Measurements from ENCODE around the gene PCSK5.

Gene PCSK5

DNA sequence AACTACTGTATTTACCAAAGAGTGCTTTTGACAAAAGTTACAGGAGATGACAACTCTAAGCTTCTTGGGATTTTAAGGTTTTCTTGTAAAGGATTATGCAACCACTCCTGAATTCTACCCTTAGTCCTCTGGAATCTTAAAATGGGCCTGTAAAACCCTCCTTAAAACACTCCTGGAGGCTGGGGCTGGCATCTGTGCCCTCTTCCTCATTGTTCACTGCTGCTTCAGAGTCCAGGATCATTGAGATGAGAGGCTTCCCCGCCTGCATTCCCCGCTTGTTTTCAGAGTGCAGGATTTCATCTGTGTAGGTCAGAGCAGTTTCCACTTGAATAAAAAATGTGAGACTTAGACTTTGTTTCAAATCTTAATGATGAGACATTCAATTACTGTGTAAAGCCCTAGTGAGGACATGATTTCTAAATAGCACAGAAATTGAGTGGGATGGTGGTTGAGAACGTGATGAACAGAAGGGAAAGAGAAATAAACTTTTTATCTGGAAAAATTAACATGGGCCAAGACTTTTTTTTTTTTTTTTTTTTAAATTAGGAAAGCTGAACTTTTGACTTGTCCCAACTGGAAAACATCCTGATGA, 40.4 kb downstream of the PCSK5 start:
- no peak for TF ChIP-seq CTCF (IDR thresholded peaks at IDR 0.05; ENCODE audit: control insufficient read depth, extremely low read depth, insufficient read depth)
- H3K4me3 ChIP-seq (ENCODE audit: low read depth, low read length) = no peak overlapping the region
- no peak for DNase-seq (ENCODE audit: low read depth)

DNA sequence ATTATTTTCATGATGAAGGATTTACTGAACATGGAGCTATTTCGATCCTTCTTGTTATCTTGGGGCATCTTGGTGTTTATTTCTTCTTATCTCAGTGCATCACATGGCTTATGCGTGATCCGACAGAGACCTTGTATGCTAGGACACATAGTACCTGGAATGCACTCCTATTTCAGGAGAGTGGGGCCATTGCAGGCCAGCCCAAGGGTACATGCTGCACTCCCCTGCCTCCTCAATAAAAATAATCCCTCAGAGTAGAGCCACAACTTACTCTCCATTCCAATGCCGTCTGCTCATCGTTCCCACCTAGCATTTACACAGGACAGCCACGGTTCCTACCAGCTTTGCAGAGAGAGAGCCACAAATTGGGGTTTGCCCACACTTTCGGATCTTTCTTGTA, 43.5 kb downstream of the PCSK5 start:
- no peak for TF ChIP-seq CTCF (IDR thresholded peaks at IDR 0.05; ENCODE audit: control insufficient read depth, extremely low read depth, insufficient read depth)
- H3K4me3 ChIP-seq (ENCODE audit: low read depth, low read length) = no peak overlapping the region
- no peak for DNase-seq (ENCODE audit: low read depth)

GRCh38 chr9:75935591-75935990, 45.1 kb downstream of the PCSK5 start:
- H3K4me3 ChIP-seq (ENCODE audit: low read depth, low read length) = no peak overlapping the region
- TF ChIP-seq CTCF (IDR thresholded peaks at IDR 0.05; ENCODE audit: control insufficient read depth, extremely low read depth, insufficient read depth) = no peak
- DNase-seq (ENCODE audit: low read depth) = no peak

- H3K4me3 ChIP-seq (ENCODE audit: low read depth, low read length) = no peak overlapping the region
- no peak for DNase-seq (ENCODE audit: low read depth)
- no peak for TF ChIP-seq CTCF (IDR thresholded peaks at IDR 0.05; ENCODE audit: control insufficient read depth, extremely low read depth, insufficient read depth)
Measured at GRCh38 chr9:75937521-75938258, 47.2 kb downstream of the PCSK5 start.

GRCh38 chr9:75938946-75939345, 48.5 kb downstream of the PCSK5 start:
- H3K4me3 ChIP-seq (ENCODE audit: low read depth, low read length) = no peak overlapping the region
- no peak for TF ChIP-seq CTCF (IDR thresholded peaks at IDR 0.05; ENCODE audit: control insufficient read depth, extremely low read depth, insufficient read depth)
- DNase-seq (ENCODE audit: low read depth) = no peak

DNA sequence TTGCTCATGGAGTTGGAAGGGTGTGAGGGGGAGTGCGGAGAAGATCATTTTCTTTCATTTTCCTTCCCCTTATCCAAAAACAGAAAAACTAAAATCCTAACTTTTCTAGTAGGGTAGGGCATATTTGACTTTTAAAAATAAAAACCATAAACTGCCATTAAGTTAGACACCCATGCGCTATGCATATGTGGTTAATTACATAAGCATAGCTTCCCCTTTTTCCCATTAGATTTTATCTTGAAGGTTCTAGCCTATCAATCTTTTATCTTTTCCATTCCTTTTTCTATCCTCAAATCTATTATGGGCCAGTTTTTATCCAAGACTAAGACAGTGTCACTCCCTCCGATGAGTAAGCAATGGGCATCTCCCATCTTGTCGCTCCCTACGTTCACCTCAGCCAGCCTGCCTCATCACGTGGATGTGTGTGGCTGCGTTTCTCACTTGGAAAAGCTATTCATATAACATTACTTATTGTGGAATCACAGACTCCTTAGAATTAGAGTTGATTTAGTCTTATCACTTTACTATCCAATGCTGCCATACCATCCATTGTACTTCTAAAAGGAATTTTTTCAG, 49.2 kb downstream of the PCSK5 start:
- no peak for TF ChIP-seq CTCF (IDR thresholded peaks at IDR 0.05; ENCODE audit: control insufficient read depth, extremely low read depth, insufficient read depth)
- DNase-seq (ENCODE audit: low read depth) = no peak
- no peak overlapping the region for H3K4me3 ChIP-seq (ENCODE audit: low read depth, low read length)

Measured in LNCaP clone FGC (cell line).